K562 (cell line): ENCODE results near the gene ALG9. TPM values are rescaled to one million over a fixed set of nuclear protein-coding genes. Genes with fewer than 3 reads are reported as not detected.

Experiments
- ATAC-seq: fragments of 200-7000 bp; cut with Tn5 transposase; 3 replicates; pipeline ENCODE4 v1.9.1; 2020; ENCODE audit warnings: moderate library complexity
- BruUV-seq: library from RNA; stranded (reverse); fragments of 400-500 nt; replicated peaks from 2 replicates; lab custom pipeline; 2021; lab: Mats Ljungman, UMichigan
- CTCF ChIA-PET: fragments of 300-600 bp; formaldehyde crosslinking; extraction: SDS; loops from one replicate; lab custom pipeline; 2021; ENCODE audit warnings: low intra/inter-chr PET ratio; lab: Yijun Ruan, JAX
- POLR2A ChIA-PET: fragments of 300-600, 350-650 bp; sonication (Branson Sonifier 250); formaldehyde crosslinking; extraction: SDS; loops from one replicate; lab custom pipeline; 2021; ENCODE audit warnings: antibody characterized with exemption, inconsistent platforms; lab: Yijun Ruan, JAX
- DNase-seq, 4 experiments: peaks; one replicate each; pipeline versions ENCODE4 v3.0.0 to v3.0.0-alpha.2; 2011 to 2018; ENCODE audit warnings: low spot score in 3 of 4, mixed read lengths in 3 of 4; ENCODE audit errors: extremely low read depth in 1 of 4
- FAIRE-seq: peaks from 2 replicates; lab custom pipeline; 2011; peaks lifted over from hg19 to GRCh38; lab: Jason Lieb, UNC
- H2AFZ ChIP-seq: 2 replicates; pipeline ENCODE4 v1.6.0; 2011; ENCODE audit warnings: low read depth, low read length, control low read depth, inconsistent platforms
- H3K27ac ChIP-seq: fragments of 200-600 bp; 3 replicates; pipeline ENCODE4 v1.8.0; 2011; ENCODE audit warnings: low read depth, mild to moderate bottlenecking, control low read depth, inconsistent platforms, low read length, moderate library complexity, mixed read lengths; ENCODE audit errors: extremely low read depth
- H3K27me3 ChIP-seq, 2 experiments: fragments of 300-600 bp in 1 of 2; 2 replicates in 1 of 2; 3 replicates in 1 of 2; pipeline versions ENCODE4 v1.6.0 to v1.8.0; 2011; ENCODE audit warnings: inconsistent platforms in 2 of 2, low read length in 2 of 2, mild to moderate bottlenecking in 1 of 2, mixed read lengths in 1 of 2, moderate library complexity in 1 of 2; ENCODE audit not compliant: control insufficient read depth in 2 of 2, insufficient read depth in 2 of 2
- H3K36me3 ChIP-seq: fragments of 300-600 bp; 3 replicates; pipeline ENCODE4 v1.8.0; 2011; ENCODE audit warnings: mild to moderate bottlenecking, low read length, inconsistent platforms; ENCODE audit not compliant: control insufficient read depth, insufficient read depth
- H3K4me1 ChIP-seq, 2 experiments: fragments of 200-600 bp in 1 of 2; replicated peaks in 1 of 2; 2 replicates in 1 of 2; 3 replicates in 1 of 2; pipeline versions ENCODE4 v1.5.1 to v1.8.0; 2011; ENCODE audit warnings: inconsistent platforms in 2 of 2, low read length in 2 of 2, mild to moderate bottlenecking in 1 of 2, mixed read lengths in 1 of 2, moderate library complexity in 1 of 2; ENCODE audit not compliant: control insufficient read depth in 2 of 2, insufficient read depth in 2 of 2
- H3K4me2 ChIP-seq: 2 replicates; pipeline ENCODE4 v1.6.1; 2011; ENCODE audit warnings: low read length, control low read depth, inconsistent platforms, mixed read lengths; ENCODE audit not compliant: insufficient read depth
- H3K4me3 ChIP-seq: fragments of 200-600 bp; sonication (generic), shearing (Covaris generic); 2 replicates; pipeline ENCODE4 v1.5.1; 2016; ENCODE audit warnings: control low read depth, inconsistent platforms
- H3K79me2 ChIP-seq: fragments of 200-600 bp; 3 replicates; pipeline ENCODE4 v1.8.0; 2011; ENCODE audit warnings: low read length, inconsistent platforms; ENCODE audit not compliant: control insufficient read depth, insufficient read depth
- H3K9ac ChIP-seq, 2 experiments: 2 replicates each; pipeline versions ENCODE4 v1.6.0 to v1.6.1; 2011; ENCODE audit warnings: low read depth in 2 of 2, low read length in 2 of 2, control low read depth in 1 of 2, inconsistent platforms in 1 of 2, mild to moderate bottlenecking in 1 of 2, mixed read lengths in 1 of 2; ENCODE audit not compliant: insufficient read depth in 1 of 2
- H3K9me1 ChIP-seq: one replicate; pipeline ENCODE4 v1.6.0; 2011; ENCODE audit warnings: inconsistent platforms, mild to moderate bottlenecking, low read length, moderate library complexity; ENCODE audit not compliant: control insufficient read depth, insufficient read depth
- H3K9me3 ChIP-seq: replicated peaks from 2 replicates; pipeline ENCODE4 v1.5.1; 2011; ENCODE audit warnings: low read depth, low read length, inconsistent platforms; ENCODE audit not compliant: control insufficient read depth, insufficient read depth
- H4K20me1 ChIP-seq: replicated peaks from 2 replicates; pipeline ENCODE4 v1.6.1; 2011; ENCODE audit warnings: low read length, inconsistent platforms, mixed read lengths; ENCODE audit not compliant: control insufficient read depth, insufficient read depth
- ETV6 ChIP-seq, 3 experiments: fragments of 150-350 bp in 1 of 3; sonication (generic) in 1 of 3; formaldehyde crosslinking in 1 of 3; IDR thresholded peaks; 2 replicates each; pipeline versions ENCODE4 v1.6.1 to v1.8.0; 2014 to 2022; ENCODE audit warnings: borderline replicate concordance in 2 of 3, low read depth in 2 of 3, antibody characterized with exemption in 1 of 3, low read length in 1 of 3, mild to moderate bottlenecking in 1 of 3, missing genetic modification reagents in 1 of 3
- JUN ChIP-seq, 2 experiments: sonication (generic) in 1 of 2; formaldehyde crosslinking in 1 of 2; IDR thresholded peaks; 2 replicates each; pipeline versions ENCODE4 v1.6.1 to v1.8.0; 2012 to 2022; ENCODE audit warnings: borderline replicate concordance in 2 of 2, mild to moderate bottlenecking in 2 of 2, improper control_type of control experiment in 1 of 2, low read depth in 1 of 2, low read length in 1 of 2, missing genetic modification reagents in 1 of 2
- JUND ChIP-seq, 2 experiments: IDR thresholded peaks; 2 replicates in 1 of 2; 3 replicates in 1 of 2; pipeline ENCODE4 v1.6.1; 2011; ENCODE audit warnings: borderline replicate concordance in 2 of 2, low read depth in 2 of 2, low read length in 2 of 2, improper control_type of control experiment in 1 of 2, missing biosample characterization in 1 of 2, missing genetic modification characterization in 1 of 2, missing genetic modification reagents in 1 of 2
- MIER1 ChIP-seq: fragments of 450-650 bp; IDR thresholded peaks from 2 replicates; pipeline ENCODE4 v1.6.1; 2016; ENCODE audit warnings: antibody characterized with exemption, mild to moderate bottlenecking, low read depth
- MTA1 ChIP-seq: fragments of 450-650 bp; IDR thresholded peaks from 2 replicates; pipeline ENCODE4 v1.6.1; 2017; ENCODE audit warnings: borderline replicate concordance
- ZKSCAN1 ChIP-seq: fragments of 150-350 bp; IDR thresholded peaks from 2 replicates; pipeline ENCODE4 v1.6.1; 2016; ENCODE audit warnings: low read depth, low read length
- ZNF445 ChIP-seq: fragments of 250-450 bp; sonication (Bioruptor Pico); IDR thresholded peaks from 2 replicates; pipeline ENCODE4 v1.4.0; 2020; ENCODE audit warnings: low read depth, mild to moderate bottlenecking, moderate library complexity
- WGBS: fragments of 100-300 bp; shearing (Covaris generic); methylation state at CpG from one replicate; pipeline ENCODE4 v1.1.6; 2016; ENCODE audit warnings: low coverage, mixed read lengths; ENCODE audit not compliant: insufficient coverage; ENCODE audit errors: missing lambda C conversion rate; 5-methylcytosine and 5-hydroxymethylcytosine counted together
- in situ Hi-C: fragments of 300-500 bp; cut with MboI; formaldehyde crosslinking; loops from 4 replicates; pipeline ENCODE4 v1.15.0; 2018; ENCODE audit warnings: inconsistent platforms, mixed read lengths
- intact Hi-C: fragments of 100-400 bp; cut with micrococcal nuclease; formaldehyde crosslinking; loops from 2 replicates; pipeline ENCODE4 v1.14.2; 2022
- polyA plus RNA-seq, 8 experiments: library from polyadenylated mRNA; depleted of rRNA in 4 of 8; stranded (reverse) in 5 of 8; unstranded in 3 of 8; fragments of >200 nt; fragmentation: Nextera tagmentation in 2 of 8; fragmentation: Illumina TruSeq in 1 of 8; extraction: Ambion mirVana in 2 of 8; extraction: Trizol in 1 of 8; gene quantifications; 2 replicates each; pipeline versions ENCODE4 v1.2.1 to v1.2.3, GENCODE V29; 2011 to 2014; ENCODE audit warnings: inconsistent platforms in 1 of 8, missing spikeins in 1 of 8
- total RNA-seq, 7 experiments: library from RNA; depleted of rRNA in 6 of 7; stranded (reverse); fragments of >200 nt in 6 of 7; fragmentation: Illumina TruSeq in 2 of 7; extraction: Trizol in 2 of 7; gene quantifications; 2 replicates each; pipeline versions ENCODE4 v1.2.1 to v1.2.3, GENCODE V29; 2011 to 2021; ENCODE audit warnings: low replicate concordance in 1 of 7
- TF ChIP-seq, protein P1 (sequence below): fragments of 450-650 bp; IDR thresholded peaks from 2 replicates; pipeline ENCODE4 v1.6.1; 2016; ENCODE audit warnings: mild to moderate bottlenecking
- TF ChIP-seq, protein P2 (sequence below): fragments of 250-450 bp; sonication (Bioruptor Pico); IDR thresholded peaks from 2 replicates; pipeline ENCODE4 v1.9.0; 2021; ENCODE audit warnings: mild to moderate bottlenecking, inconsistent platforms

The ALG9 gene
- total and polyA plus RNA-seq, 9 of the 15 experiments (the other 6 are each of a cell fraction or from before 2014, with no cell fraction given), result 11.5 to 40.5 (median 24.9) TPM

DNA sequence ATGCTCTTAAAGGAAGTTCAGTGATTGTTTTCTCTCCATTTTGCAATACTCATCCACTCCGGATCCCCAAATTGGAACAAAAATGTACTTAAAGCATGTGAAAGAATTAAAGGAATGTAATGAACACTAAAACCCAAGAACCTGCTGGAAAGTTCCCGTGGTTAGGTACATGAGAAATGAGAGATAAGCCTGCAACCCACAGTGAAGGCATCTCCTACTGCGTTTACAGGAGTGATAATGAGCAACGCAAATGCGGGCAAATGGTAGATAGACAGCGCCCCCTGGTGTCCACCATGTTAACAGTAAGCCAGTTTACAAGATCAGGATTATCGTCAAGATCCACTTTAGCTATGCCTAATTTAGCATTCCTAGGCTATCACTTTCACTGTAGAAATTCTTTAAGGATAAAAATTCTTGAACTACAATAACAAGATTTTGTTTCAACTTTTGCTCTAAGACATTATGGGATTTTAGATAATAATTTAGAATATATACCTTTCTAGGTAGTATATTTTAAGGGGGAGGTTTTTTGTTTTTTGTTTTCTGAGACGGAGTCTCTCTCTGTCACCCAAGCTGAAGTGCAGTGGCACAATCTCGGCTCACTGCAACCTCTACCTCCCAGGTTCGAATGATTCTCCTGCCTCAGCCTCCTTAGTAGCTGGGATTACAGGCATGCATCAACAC lies 29.9 kb downstream of the ALG9 start (continued):
- no peak for TF ChIP-seq MTA1

DNA sequence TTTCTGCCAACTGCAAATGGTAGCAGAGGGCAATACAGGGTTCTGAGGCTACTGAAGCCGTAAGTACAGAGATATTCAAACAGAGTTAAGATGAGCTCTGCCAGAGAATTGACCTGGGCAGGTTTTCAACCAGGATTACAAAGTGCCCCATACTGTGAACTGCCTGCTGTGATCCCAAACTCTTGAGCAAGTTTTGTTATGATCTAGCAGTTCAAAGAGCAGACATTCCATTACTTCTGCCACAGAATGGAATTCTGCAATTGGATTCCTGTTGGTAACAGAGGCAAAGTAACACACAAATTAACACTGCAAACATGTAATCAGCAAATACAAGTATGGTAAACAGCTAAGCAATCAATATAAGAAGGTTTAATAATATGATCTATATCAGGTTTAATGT lies 31.2 kb downstream of the ALG9 start:
- H4K20me1 ChIP-seq, result no peaks in the 10 kb centered on the region
- H3K9me3 ChIP-seq, result no peaks in the 10 kb centered on the region
- H3K27me3 ChIP-seq, result no peaks in the 10 kb centered on the region
- 100% methylated on average over 1 of the region's 1 CpG for WGBS
- ATAC-seq (no peak), FAIRE-seq (no peak), DNase-seq (no peak)
- intact Hi-C loops, result no loop called here
- H3K36me3 ChIP-seq, result peaks cover 43% of the 10 kb centered on the region
- no peak overlapping the region for H3K4me2 ChIP-seq
- no peaks in the 10 kb centered on the region for H3K79me2 ChIP-seq
- peaks cover 0 to 3% of the 10 kb centered on the region in 2 experiments; a peak in 2 of 5 replicates for H3K4me1 ChIP-seq
- in situ Hi-C loops, result loop anchor here (5.0 to 10.0 kb wide), 2 partner anchors 238 to 385 kb away; partner anchors contain the start of gene SIK2
- no peaks in the 10 kb centered on the region for H3K9me1 ChIP-seq
- H3K27ac ChIP-seq, result no peak overlapping the region
- no TSS peak for BruUV-seq
- H3K4me3 ChIP-seq, result no peak overlapping the region
- H3K9ac ChIP-seq, result no peak overlapping the region
- ChIA-PET CTCF (interaction anchor here (0.6 to 3.7 kb wide), 4 partner anchors 63 to 386 kb away, joined by 3 to 31 read pairs (median 8); no protein-coding TSS in a partner anchor), POLR2A (interaction anchor here (1.1 to 2.1 kb wide), 2 partner anchors 10 to 17 kb away, joined by 3 to 4 read pairs; no protein-coding TSS in a partner anchor)
- H2AFZ ChIP-seq, result no peak overlapping the region
- TF ChIP-seq, protein P1, sequence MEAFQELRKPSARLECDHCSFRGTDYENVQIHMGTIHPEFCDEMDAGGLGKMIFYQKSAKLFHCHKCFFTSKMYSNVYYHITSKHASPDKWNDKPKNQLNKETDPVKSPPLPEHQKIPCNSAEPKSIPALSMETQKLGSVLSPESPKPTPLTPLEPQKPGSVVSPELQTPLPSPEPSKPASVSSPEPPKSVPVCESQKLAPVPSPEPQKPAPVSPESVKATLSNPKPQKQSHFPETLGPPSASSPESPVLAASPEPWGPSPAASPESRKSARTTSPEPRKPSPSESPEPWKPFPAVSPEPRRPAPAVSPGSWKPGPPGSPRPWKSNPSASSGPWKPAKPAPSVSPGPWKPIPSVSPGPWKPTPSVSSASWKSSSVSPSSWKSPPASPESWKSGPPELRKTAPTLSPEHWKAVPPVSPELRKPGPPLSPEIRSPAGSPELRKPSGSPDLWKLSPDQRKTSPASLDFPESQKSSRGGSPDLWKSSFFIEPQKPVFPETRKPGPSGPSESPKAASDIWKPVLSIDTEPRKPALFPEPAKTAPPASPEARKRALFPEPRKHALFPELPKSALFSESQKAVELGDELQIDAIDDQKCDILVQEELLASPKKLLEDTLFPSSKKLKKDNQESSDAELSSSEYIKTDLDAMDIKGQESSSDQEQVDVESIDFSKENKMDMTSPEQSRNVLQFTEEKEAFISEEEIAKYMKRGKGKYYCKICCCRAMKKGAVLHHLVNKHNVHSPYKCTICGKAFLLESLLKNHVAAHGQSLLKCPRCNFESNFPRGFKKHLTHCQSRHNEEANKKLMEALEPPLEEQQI, result no peak
- TF ChIP-seq ZNF445 (CRISPR knock-in tag) (no peak), ZKSCAN1 (no peak), JUND (IDR thresholded peaks at IDR 0.05; ENCODE audit: borderline replicate concordance, low read depth, low read length) (no peak), JUND (tag; IDR thresholded peaks at IDR 0.05; ENCODE audit: borderline replicate concordance, low read depth, low read length) (no peak), JUN (IDR thresholded peaks at IDR 0.05; ENCODE audit: borderline replicate concordance, low read depth, low read length) (no peak), JUN (CRISPR knock-in tag; IDR thresholded peaks at IDR 0.05; ENCODE audit: borderline replicate concordance) (no peak), ETV6 (IDR thresholded peaks at IDR 0.05; ENCODE audit: borderline replicate concordance in 1 of 2, low read depth in 2 of 2, low read length in 1 of 2) (no peak), ETV6 (CRISPR knock-in tag; IDR thresholded peaks at IDR 0.05; ENCODE audit: borderline replicate concordance) (no peak), MIER1 (no peak)
- TF ChIP-seq, protein P2, sequence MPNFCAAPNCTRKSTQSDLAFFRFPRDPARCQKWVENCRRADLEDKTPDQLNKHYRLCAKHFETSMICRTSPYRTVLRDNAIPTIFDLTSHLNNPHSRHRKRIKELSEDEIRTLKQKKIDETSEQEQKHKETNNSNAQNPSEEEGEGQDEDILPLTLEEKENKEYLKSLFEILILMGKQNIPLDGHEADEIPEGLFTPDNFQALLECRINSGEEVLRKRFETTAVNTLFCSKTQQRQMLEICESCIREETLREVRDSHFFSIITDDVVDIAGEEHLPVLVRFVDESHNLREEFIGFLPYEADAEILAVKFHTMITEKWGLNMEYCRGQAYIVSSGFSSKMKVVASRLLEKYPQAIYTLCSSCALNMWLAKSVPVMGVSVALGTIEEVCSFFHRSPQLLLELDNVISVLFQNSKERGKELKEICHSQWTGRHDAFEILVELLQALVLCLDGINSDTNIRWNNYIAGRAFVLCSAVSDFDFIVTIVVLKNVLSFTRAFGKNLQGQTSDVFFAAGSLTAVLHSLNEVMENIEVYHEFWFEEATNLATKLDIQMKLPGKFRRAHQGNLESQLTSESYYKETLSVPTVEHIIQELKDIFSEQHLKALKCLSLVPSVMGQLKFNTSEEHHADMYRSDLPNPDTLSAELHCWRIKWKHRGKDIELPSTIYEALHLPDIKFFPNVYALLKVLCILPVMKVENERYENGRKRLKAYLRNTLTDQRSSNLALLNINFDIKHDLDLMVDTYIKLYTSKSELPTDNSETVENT (CRISPR knock-in tag), result no peak
